ENCODE data around the gene DAP3. TPM values are rescaled to one million over a fixed set of nuclear protein-coding genes. Genes with fewer than 3 reads are reported as not detected.
A peak's percentile ranks its signal among the peaks of the same experiment; 100 is the strongest.
"Not testable (repeated sequence)": the region's sequence is repeated elsewhere in the genome, so short reads cannot be mapped to it uniquely, and the experiment has no call there.

The DAP3 gene
- total and polyA plus RNA-seq, 7 donors = 82.3 to 145 (median 108) TPM

DNA sequence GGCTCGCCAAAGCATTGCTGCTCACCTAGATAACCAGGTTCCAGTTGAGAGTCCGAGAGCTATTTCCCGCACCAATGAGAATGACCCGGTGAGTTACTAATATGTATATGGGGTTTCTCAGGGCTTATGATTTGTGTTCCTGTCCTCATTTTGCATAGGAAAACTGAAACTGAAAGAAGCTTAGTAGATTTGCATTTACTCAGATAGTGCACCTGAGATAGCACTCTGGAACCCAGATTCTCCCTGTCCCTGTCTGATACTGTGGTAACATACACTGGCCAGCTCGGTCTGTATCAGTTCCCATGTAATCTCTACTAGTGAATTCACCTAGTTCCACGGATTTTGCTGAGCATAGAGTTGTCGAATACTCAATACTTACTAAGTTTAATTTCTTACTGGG is 28.1 kb downstream of the DAP3 start:
- no peaks in the 10 kb centered on the region for H3K9me3 ChIP-seq
- intact Hi-C loops (cut with DNase I) = no loop called here
- no peak overlapping the region for H3K4me3 ChIP-seq
- no peak for DNase-seq
- ATAC-seq = no peak
- peaks cover 3 to 76% of the 10 kb centered on the region in 2 donors for H3K36me3 ChIP-seq (ENCODE audit: insufficient read depth in 1 of 2, low read depth in 1 of 2)
- no peaks in the 10 kb centered on the region for H3K27me3 ChIP-seq (ENCODE audit: insufficient read depth in 3 of 3, low read length in 2 of 3)
- H3K27ac ChIP-seq = no peak overlapping the region
- WGBS, 3 donors = 94 to 95% (median 95%) methylated on average over 7 of the region's 7 CpGs
- H3K4me1 ChIP-seq = peaks cover 5% of the 10 kb centered on the region
- TF ChIP-seq, protein P1, sequence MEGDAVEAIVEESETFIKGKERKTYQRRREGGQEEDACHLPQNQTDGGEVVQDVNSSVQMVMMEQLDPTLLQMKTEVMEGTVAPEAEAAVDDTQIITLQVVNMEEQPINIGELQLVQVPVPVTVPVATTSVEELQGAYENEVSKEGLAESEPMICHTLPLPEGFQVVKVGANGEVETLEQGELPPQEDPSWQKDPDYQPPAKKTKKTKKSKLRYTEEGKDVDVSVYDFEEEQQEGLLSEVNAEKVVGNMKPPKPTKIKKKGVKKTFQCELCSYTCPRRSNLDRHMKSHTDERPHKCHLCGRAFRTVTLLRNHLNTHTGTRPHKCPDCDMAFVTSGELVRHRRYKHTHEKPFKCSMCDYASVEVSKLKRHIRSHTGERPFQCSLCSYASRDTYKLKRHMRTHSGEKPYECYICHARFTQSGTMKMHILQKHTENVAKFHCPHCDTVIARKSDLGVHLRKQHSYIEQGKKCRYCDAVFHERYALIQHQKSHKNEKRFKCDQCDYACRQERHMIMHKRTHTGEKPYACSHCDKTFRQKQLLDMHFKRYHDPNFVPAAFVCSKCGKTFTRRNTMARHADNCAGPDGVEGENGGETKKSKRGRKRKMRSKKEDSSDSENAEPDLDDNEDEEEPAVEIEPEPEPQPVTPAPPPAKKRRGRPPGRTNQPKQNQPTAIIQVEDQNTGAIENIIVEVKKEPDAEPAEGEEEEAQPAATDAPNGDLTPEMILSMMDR (IDR thresholded peaks at IDR 0.05) = no peak

DNA sequence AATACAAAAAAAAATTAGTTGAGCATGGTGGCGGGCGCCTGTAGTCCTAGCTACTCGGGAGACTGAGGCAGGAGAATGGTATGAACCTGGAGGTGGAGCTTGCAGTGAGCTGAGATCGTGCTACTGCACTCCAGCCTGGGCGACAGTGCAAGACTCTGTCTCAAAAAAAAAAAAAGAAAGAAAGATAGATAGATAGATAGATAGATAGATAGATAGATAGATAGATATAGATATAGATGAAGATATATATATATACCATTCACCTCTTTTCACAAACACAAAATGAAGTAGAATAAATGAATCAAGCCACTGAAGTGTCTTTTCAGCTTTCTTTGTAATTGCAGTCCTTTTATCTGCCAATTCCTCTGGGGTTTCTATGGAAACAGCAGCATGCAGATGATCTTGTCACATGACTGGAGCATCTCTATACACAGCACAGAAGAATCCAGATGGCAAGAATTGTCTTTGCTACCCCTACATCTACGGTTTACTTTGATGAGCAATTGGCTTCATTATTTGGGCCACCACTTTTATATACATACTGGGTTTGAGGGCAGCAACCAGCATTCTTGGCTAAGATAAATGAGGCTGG is 29.7 kb downstream of the DAP3 start:
- WGBS, 3 donors = 84 to 93% (median 92%) methylated on average over 6 of the region's 6 CpGs
- H3K36me3 ChIP-seq (ENCODE audit: insufficient read depth in 1 of 2, low read depth in 1 of 2) = peaks cover 3 to 79% of the 10 kb centered on the region in 2 donors
- H3K4me1 ChIP-seq; H3K4me3 ChIP-seq; H3K27me3 ChIP-seq (ENCODE audit: insufficient read depth in 3 of 3, low read length in 2 of 3); H3K27ac ChIP-seq; H3K9me3 ChIP-seq; intact Hi-C loops (cut with DNase I); DNase-seq; ATAC-seq: not testable (repeated sequence)

DNA sequence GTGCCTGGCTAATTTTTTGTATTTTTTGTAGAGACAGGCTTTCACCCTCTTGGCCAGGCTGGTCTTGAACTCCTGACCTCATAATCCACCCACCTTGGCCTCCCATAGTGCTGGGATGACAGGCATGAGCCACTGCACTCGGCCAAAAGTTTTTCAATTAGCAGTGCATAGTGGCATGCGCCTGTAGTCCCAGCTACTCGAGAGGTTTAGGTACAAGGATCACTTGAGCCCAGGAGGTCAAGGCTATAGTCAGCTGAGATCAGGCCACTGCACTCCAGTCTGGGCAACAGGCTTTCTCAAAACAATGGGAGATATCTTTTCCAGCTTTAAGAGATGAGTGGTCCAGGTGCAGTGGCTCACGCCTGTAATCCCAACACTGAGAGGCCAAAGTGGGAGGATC is 30.8 kb downstream of the DAP3 start:
- H3K27ac ChIP-seq = no peak overlapping the region
- H3K27me3 ChIP-seq (ENCODE audit: insufficient read depth in 3 of 3, low read length in 2 of 3) = no peaks in the 10 kb centered on the region
- H3K9me3 ChIP-seq = no peaks in the 10 kb centered on the region
- TF ChIP-seq, protein P1 (IDR thresholded peaks at IDR 0.05) = no peak
- peaks cover 3 to 85% of the 10 kb centered on the region in 2 donors for H3K36me3 ChIP-seq (ENCODE audit: insufficient read depth in 1 of 2, low read depth in 1 of 2)
- 94 to 97% (median 95%) methylated on average over 4 of the region's 4 CpGs for WGBS, 3 donors
- intact Hi-C loops (cut with DNase I) = no loop called here
- DNase-seq (no peak), ATAC-seq (no peak)
- no peaks in the 10 kb centered on the region for H3K4me1 ChIP-seq
- H3K4me3 ChIP-seq = no peak overlapping the region

DNA sequence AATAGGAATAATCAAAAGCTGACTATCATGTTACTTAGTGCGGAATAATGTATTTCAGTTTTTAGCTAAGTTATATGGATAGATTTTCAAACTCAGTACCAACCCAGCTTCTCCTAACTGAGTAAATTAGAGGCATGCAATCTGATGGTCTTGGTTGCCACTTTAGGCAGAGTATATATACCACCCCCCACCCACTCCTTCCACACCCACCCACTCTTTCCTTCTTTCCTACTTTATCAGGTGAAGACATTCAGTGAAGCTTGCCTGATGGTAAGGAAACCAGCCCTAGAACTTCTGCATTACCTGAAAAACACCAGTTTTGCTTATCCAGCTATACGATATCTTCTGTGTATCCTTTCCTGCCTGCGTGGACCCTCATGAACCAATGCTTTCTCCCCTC is 36.3 kb downstream of the DAP3 start:
- Histone ChIP-seq H3K4me1 (no peaks in the 10 kb centered on the region), H3K4me3 (no peak overlapping the region), H3K36me3 (ENCODE audit: insufficient read depth in 1 of 2, low read depth in 1 of 2) (peaks cover 0 to 89% of the 10 kb centered on the region in 2 donors), H3K27me3 (ENCODE audit: insufficient read depth in 3 of 3, low read length in 2 of 3) (no peaks in the 10 kb centered on the region), H3K9me3 (no peaks in the 10 kb centered on the region), H3K27ac (no peak overlapping the region)
- TF ChIP-seq, protein P1 (IDR thresholded peaks at IDR 0.05) = no peak
- 95 to 98% (median 98%) methylated on average over 3 of the region's 3 CpGs for WGBS, 3 donors
- no peak for ATAC-seq
- intact Hi-C loops (cut with DNase I) = no loop called here
- no peak for DNase-seq

DNA sequence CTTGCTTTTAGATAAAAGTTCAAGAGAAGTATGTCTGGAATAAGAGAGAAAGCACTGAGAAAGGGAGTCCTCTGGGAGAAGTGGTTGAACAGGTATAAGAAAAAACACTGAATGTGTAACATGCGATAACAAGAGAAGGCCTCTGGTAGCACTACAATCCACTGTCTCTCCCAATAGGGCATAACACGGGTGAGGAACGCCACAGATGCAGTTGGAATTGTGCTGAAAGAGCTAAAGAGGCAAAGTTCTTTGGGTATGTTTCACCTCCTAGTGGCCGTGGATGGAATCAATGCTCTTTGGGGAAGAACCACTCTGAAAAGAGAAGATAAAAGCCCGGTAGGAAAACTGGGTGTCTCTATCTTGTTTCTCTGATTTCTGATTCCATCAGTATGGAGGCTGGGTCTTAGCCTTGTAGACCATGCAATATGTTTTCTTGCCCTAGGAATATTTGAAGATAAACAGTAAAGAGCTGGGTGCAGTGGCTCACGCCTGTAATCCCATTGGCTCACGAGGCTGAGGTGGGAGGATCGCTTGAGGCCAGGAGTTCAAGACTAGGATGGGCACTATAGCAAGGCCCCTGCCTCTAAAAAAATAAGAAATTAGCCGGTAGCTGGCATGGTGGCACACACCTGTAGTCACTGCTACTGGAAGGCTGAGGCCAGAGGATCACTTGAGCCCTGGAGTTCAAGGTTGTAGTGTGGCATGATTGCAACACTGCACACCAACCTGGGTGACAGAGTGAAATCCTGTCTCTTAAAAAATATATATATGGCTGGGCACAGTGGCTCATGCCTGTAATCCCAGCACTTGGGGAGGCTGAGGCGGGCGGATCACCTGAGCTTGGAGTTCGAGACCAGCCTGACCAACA is 40.4 kb downstream of the DAP3 start:
- ATAC-seq = peak in 2 of 4 donors; percentile 47 to 53
- TF ChIP-seq, protein P1 (IDR thresholded peaks at IDR 0.05) = peak; percentile 37
- DNase-seq = no peak
- Histone ChIP-seq H3K4me3 (no peak overlapping the region), H3K27ac (no peak overlapping the region), H3K9me3 (no peaks in the 10 kb centered on the region), H3K36me3 (ENCODE audit: insufficient read depth in 1 of 2, low read depth in 1 of 2) (peaks cover 0 to 92% of the 10 kb centered on the region in 2 donors), H3K27me3 (ENCODE audit: insufficient read depth in 3 of 3, low read length in 2 of 3) (no peaks in the 10 kb centered on the region), H3K4me1 (no peaks in the 10 kb centered on the region)
- intact Hi-C loops (cut with DNase I) = no loop called here
- 70 to 73% (median 72%) methylated on average over 11 to 12 of the region's 12 CpGs for WGBS, 3 donors
